PC-9 (cell line): Measurements from ENCODE around the gene THBD. TPM values are rescaled to one million over a fixed set of nuclear protein-coding genes. Genes with fewer than 3 reads are reported as not detected.

Experiments used
- BruUV-seq: library from RNA; stranded (reverse); fragments of 400-500 nt; replicated peaks from 2 replicates; lab custom pipeline; 2021; lab: Mats Ljungman, UMichigan
- CTCF ChIA-PET: fragments of 300-600 bp; sonication (Branson Sonifier 250); formaldehyde crosslinking; loops from one replicate; lab custom pipeline; 2022; ENCODE audit warnings: antibody characterized with exemption; lab: Charles Lee
- POLR2A ChIA-PET: fragments of 300-600 bp; sonication (Branson Sonifier 250); formaldehyde crosslinking; loops from one replicate; lab custom pipeline; 2022; ENCODE audit warnings: antibody characterized with exemption; ENCODE audit not compliant: unreplicated experiment; lab: Charles Lee
- DNase-seq, 2 experiments: peaks; one replicate each; pipeline versions ENCODE4 v3.0.0 to v3.0.0-alpha.2; 2015 to 2022; ENCODE audit warnings: mixed read lengths in 1 of 2
- H2AFZ ChIP-seq: fragments of 200-600 bp; sonication (generic); 2 replicates; pipeline ENCODE4 v1.8.1; 2017; ENCODE audit warnings: antibody characterized with exemption
- H3F3A ChIP-seq: fragments of 200-600 bp; sonication (generic); 2 replicates; pipeline ENCODE4 v1.8.1; 2017; ENCODE audit warnings: antibody characterized with exemption, mild to moderate bottlenecking, low read depth; ENCODE audit not compliant: insufficient read depth
- H3K27ac ChIP-seq: fragments of 200-600 bp; sonication (generic); 2 replicates; pipeline ENCODE4 v1.6.1; 2016; ENCODE audit warnings: mixed run types
- H3K27me3 ChIP-seq: fragments of 200-600 bp; sonication (generic); 2 replicates; pipeline ENCODE4 v1.6.1; 2016; ENCODE audit warnings: low read depth, mixed run types; ENCODE audit not compliant: insufficient read depth
- H3K36me3 ChIP-seq: fragments of 200-600 bp; sonication (generic); 2 replicates; pipeline ENCODE4 v1.6.1; 2016; ENCODE audit warnings: low read depth, mixed run types
- H3K4me1 ChIP-seq: fragments of 200-600 bp; sonication (generic); replicated peaks from 2 replicates; pipeline ENCODE4 v1.6.1; 2016; ENCODE audit warnings: mixed run types; ENCODE audit not compliant: insufficient read depth
- H3K4me2 ChIP-seq: fragments of 200-600 bp; sonication (generic); 2 replicates; pipeline ENCODE4 v1.6.1; 2017; ENCODE audit warnings: mixed run types
- H3K4me3 ChIP-seq: fragments of 200-600 bp; sonication (generic); 2 replicates; pipeline ENCODE4 v1.6.1; 2016; ENCODE audit warnings: mixed run types
- H3K79me2 ChIP-seq: fragments of 200-600 bp; sonication (generic); 2 replicates; pipeline ENCODE4 v1.6.1; 2017; ENCODE audit warnings: low read depth, mixed run types
- H3K9me2 ChIP-seq: fragments of 200-600 bp; sonication (generic); 2 replicates; pipeline ENCODE4 v1.8.1; 2017; ENCODE audit warnings: mild to moderate bottlenecking; ENCODE audit not compliant: insufficient read depth
- H3K9me3 ChIP-seq: fragments of 200-600 bp; sonication (generic); 2 replicates; pipeline ENCODE4 v1.8.1; 2016; ENCODE audit warnings: low read depth; ENCODE audit not compliant: insufficient read depth
- H4K20me1 ChIP-seq: fragments of 200-600 bp; sonication (generic); 2 replicates; pipeline ENCODE4 v1.8.1; 2017; ENCODE audit not compliant: insufficient read depth
- EZH2 ChIP-seq: fragments of 200-600 bp; sonication (generic); IDR thresholded peaks from 2 replicates; pipeline ENCODE4 v1.8.0; 2017; ENCODE audit warnings: antibody characterized with exemption, low read depth
- intact Hi-C: fragments of 100-400 bp; cut with micrococcal nuclease; formaldehyde crosslinking; loops from one replicate; pipeline ENCODE4 v1.10.0; 2022; ENCODE audit not compliant: unreplicated experiment
- total RNA-seq: library from RNA; stranded (reverse); gene quantifications from 2 replicates; pipeline ENCODE4 v1.2.3, GENCODE V29; 2021
- TF ChIP-seq, protein P1 (sequence below): fragments of 200-600 bp; sonication (generic); conservative IDR thresholded peaks from 2 replicates; pipeline ENCODE4 v1.6.1; 2017; ENCODE audit warnings: mixed run types, antibody characterized with exemption, mild to moderate bottlenecking, moderate library complexity

The THBD gene
- total RNA-seq, 1 experiment from 2014 or later = 1.7 TPM

DNA sequence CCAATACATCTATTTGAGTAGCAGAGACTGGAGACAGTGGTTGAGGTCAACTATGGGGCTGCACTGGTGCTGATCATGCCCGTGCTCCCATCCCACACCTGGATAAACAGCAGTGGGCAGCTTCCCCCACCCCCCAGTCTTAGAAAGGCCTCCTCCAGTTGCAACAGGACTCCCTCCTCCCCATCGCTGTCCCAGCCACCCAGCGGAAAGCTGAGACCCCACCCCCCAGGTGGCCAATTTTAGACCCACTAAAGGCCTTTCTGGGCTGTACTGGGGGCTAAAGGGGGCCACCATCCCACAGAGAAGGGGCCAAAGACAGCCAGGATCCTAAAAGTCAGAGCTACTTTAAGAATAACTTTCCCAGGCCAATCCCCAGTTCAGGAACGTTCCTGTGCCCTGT lies 15.6 kb downstream of the THBD start:
- no peak overlapping the region for H3K4me3 ChIP-seq
- no peak overlapping the region for H2AFZ ChIP-seq
- TF ChIP-seq, protein P1, sequence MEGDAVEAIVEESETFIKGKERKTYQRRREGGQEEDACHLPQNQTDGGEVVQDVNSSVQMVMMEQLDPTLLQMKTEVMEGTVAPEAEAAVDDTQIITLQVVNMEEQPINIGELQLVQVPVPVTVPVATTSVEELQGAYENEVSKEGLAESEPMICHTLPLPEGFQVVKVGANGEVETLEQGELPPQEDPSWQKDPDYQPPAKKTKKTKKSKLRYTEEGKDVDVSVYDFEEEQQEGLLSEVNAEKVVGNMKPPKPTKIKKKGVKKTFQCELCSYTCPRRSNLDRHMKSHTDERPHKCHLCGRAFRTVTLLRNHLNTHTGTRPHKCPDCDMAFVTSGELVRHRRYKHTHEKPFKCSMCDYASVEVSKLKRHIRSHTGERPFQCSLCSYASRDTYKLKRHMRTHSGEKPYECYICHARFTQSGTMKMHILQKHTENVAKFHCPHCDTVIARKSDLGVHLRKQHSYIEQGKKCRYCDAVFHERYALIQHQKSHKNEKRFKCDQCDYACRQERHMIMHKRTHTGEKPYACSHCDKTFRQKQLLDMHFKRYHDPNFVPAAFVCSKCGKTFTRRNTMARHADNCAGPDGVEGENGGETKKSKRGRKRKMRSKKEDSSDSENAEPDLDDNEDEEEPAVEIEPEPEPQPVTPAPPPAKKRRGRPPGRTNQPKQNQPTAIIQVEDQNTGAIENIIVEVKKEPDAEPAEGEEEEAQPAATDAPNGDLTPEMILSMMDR = no peak
- TF ChIP-seq EZH2 = no peak
- no peak overlapping the region for H3K27ac ChIP-seq
- intact Hi-C loops = no loop called here
- no peaks in the 10 kb centered on the region for H4K20me1 ChIP-seq
- no peaks in the 10 kb centered on the region for H3K36me3 ChIP-seq
- no peaks in the 10 kb centered on the region for H3K9me3 ChIP-seq
- POLR2A ChIA-PET = no interaction called here
- H3K9me2 ChIP-seq = no peaks in the 10 kb centered on the region
- H3K79me2 ChIP-seq = no peaks in the 10 kb centered on the region
- H3F3A ChIP-seq = no peaks in the 10 kb centered on the region
- DNase-seq = no peak
- no peaks in the 10 kb centered on the region for H3K4me1 ChIP-seq
- CTCF ChIA-PET = no interaction called here
- BruUV-seq = no TSS peak
- H3K4me2 ChIP-seq = no peak overlapping the region
- H3K27me3 ChIP-seq = peaks cover 7% of the 10 kb centered on the region; the same call in 1 of the 2 replicates

DNA sequence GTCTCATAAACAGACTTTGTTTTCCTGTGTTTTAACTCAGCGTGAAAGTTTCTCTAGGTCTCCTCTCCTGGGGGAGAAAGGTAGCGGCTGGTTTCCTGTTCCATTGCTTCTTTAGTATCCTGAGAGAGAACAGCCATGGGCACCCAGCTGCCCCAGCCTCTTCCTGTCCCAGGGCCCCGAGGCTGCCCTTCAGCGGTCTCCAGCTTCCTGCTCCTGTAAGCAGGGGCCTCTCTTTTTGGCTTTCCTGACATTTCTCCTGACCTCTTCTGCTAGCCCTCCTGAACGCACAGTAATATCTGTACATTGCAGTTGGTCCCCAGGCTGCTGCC lies 16.8 kb downstream of the THBD start:
- BruUV-seq = no TSS peak
- Histone ChIP-seq H4K20me1 (no peaks in the 10 kb centered on the region), H3K4me2 (no peak overlapping the region), H3K36me3 (no peaks in the 10 kb centered on the region), H3K4me3 (no peak overlapping the region), H3K27me3 (peaks cover 7% of the 10 kb centered on the region; the same call in 1 of the 2 replicates), H2AFZ (no peak overlapping the region), H3K4me1 (no peaks in the 10 kb centered on the region), H3F3A (no peaks in the 10 kb centered on the region), H3K9me2 (no peaks in the 10 kb centered on the region), H3K27ac (no peak overlapping the region), H3K9me3 (no peaks in the 10 kb centered on the region), H3K79me2 (no peaks in the 10 kb centered on the region)
- intact Hi-C loops = no loop called here
- CTCF ChIA-PET = no interaction called here
- POLR2A ChIA-PET = no interaction called here
- no peak for DNase-seq
- TF ChIP-seq EZH2 = no peak
- TF ChIP-seq, protein P1 = no peak

DNA sequence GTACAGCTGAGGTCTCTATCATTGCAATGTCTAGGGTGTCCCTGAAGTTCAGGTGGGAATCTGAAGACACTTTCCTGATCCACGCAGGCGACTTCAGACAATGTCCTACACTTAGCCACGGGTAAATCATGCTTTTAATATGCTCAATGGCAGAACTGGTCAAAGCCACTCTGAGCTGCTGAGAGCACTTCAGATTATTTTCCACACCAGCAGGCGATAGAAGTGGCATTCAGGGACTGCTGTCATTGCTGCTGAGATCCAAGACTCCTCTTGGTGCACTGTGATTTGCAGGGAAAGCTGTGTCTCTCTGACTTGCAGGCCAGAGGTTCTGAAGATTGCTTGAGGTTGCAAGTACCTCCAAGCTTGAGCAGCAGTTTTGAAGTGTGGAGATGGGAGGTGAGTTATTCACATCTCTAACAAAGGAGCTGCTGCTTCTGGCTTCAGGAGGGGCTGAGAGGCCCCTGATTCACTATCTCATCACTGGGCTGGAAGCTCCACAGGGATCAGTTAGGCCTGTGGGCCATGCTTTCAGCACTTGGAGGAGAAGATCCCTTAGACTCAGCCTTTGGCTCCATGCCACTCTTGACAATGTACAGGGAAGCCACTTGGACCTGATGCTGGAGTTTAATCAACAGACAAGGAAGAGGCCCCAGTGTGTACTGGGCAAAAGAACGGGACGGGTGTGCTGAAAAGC lies 17.3 kb downstream of the THBD start:
- POLR2A ChIA-PET = no interaction called here

More for the DNA sequence above, 17.3 kb downstream of the THBD start:
- Histone ChIP-seq H3K79me2 (no peaks in the 10 kb centered on the region), H2AFZ (no peak overlapping the region), H3F3A (no peaks in the 10 kb centered on the region), H3K27ac (no peak overlapping the region), H3K9me3 (no peaks in the 10 kb centered on the region), H3K4me2 (no peak overlapping the region), H4K20me1 (no peaks in the 10 kb centered on the region), H3K4me3 (no peak overlapping the region), H3K36me3 (no peaks in the 10 kb centered on the region), H3K9me2 (no peaks in the 10 kb centered on the region), H3K27me3 (peaks cover 12% of the 10 kb centered on the region; the same call in 1 of the 2 replicates), H3K4me1 (no peaks in the 10 kb centered on the region)
- no peak for DNase-seq
- no TSS peak for BruUV-seq
- CTCF ChIA-PET = no interaction called here
- intact Hi-C loops = no loop called here
- TF ChIP-seq EZH2 = no peak
- TF ChIP-seq, protein P1 = no peak
